Activated T-helper 1 cell treated with Interleukin-2 at 50 U/mL for 16 hours (primary cell): ENCODE measurements around the gene CD58.
A peak's percentile ranks its signal among the peaks of the same experiment; 100 is the strongest.

Source experiments
- DNase-seq: peaks from one replicate; pipeline ENCODE4 v3.0.0-alpha.2; 2020; ENCODE audit warnings: low read depth

Gene CD58

DNA sequence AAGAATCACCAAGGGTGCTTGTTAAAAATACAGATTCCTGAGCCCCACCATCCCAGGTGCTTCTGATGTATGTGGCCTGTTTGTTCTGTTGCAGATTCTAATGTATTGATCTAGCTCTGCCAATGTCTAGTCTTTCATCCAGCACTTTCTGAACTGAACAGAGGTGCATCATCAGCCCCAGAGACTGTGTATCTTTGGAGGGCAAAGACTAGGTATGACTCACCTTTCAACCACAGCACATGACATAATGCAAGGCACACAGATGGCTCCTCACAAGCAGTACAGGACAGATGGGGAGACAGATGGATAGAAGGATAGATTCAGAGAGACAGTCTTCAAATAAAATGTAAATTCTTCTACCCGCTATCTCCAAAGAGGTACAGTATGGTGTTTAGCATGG, 32.3 kb downstream of the CD58 start:
- no peak for DNase-seq

DNA sequence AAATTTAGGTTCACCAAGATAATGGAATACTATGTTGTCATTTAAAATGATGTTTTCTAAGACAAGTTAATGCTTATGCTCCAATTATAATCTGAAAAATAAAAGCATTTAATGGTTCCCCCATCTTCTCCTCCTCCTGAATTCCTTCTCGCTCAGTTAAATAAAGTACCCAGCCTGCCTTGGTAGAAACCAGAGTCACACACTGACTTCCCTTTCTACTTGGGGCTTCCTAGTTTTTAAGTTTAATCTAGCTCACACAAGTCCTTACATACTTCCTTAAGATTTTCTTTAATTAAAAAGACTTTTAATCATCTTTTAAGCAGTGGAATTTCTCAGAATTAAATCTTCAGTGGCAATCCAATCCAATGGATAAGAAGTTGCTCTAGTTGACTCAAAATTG, 32.9 kb downstream of the CD58 start:
- no peak for DNase-seq

DNA sequence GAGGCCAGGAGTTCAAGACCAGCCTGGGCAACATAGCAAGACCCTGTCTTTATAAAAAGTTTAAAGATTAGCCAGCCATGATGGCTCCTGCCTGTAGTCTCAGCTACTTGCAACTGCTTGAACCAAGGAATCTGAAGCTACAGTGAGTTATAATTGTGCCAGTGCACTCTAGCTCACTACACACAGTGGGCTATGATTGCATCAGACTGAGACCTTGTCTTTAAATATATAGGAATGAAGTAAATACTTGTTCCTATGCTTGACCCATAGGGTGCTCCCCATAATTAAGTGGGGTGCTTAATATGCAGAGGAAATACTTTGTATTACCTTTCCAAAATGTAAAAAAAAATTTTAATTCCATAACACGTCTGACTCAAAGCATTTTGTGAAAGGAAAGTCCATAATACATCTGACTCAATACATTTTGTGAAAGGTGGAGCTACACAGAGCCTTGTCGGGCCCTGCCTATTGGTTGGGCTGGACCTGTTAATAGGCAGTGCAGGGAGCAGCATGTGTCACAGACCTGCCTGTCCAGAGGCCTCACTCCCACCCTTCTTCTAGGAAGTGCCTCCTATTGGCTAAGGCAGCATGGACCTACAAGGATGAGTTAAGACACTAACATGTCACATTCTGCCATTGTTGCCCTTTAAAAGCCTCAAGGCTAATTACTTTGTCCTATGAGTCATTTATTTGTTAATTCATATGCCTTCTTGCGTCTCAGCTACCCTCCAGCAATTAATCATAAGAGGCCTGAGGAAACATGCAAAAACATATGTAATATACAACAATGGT, 33.6 kb downstream of the CD58 start:
- no peak for DNase-seq

DNA sequence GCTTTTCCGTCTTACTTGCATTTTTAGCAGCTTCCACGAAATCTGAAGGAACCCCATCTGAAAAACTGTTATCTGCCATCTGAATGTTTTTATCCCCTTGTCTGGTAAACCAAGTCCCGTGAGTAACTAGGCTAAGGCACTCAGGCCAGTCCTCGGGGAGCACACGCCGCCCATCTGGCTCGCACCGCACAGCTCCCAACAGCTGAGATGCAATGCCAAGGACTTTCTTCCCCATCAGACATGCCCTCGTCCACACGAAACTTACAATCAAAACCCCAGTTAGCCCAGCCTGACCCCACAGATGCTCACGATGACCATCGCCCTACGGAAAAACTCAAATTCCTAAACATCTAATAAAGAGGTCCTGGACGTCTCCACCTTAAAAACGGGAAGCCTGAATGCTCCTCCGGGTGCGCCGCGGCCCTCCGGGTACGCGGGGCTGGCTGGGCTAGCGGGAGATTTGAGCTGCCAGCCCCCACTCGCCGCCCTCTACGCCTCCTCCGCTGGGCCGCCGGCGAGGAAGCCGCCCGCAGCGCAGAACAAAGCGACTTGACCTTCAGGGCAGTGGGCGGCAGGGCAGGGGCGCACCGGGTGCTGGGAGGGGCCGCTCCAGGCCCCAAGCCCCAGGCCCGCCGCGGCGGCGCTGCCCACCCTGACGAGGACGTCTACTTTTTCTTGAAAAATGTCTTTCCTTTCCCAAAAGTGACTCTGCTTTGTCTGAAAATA, 36.6 kb downstream of the CD58 start:
- no peak for DNase-seq

DNA sequence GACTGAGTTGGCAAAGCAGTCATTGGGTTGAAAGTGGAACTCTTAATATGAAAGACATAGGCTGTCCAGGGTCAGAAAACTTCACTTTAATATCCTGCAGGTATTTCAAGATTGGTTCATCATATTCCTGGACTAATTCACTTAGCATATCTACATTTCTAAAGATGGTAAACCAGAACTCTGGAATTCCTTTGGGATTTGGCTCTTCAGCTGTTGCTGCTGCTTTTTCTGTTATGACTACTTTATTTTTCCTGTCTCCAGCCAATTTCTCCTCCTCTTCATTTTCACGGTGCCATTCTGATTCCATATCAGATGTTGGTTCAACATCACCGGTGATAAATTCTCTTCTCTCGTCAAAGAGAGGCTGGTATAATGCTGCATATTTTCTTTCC, 37.4 kb downstream of the CD58 start:
- DNase-seq, result no peak

DNA sequence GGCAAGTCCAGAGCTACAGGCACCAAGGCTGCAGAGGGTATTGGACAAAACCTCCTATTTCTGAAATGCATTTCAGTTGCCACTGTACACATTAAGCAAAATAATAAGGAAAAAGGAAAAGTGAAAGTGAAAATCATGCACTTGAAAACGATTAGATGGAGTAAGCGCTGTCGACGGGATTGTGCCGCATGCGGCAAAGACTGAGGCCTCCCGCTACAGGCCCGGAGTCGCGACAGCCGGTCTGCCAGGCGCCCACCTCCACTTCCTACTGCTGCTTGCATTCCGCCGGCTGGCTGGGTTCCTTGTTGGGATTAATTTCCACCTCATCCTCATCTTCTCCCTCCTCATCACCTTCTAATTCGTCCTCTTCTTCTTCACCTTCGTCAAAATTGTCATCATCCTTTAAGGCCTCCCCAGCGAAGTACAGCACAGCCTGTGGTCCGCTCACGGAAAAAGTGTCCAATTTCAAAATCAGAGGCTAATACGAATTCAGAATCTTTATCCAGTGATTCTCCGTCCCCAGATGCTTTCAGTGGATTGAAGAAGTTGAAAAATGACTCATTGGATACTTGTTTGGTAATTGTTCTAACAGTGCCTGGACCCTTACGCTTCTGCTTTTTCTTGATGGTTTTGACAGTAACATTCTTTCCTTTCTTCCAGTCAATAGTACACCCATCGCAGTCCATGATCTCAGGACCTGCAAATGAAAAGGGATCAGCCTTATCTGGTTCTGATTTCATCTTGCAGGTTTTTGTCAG, 38.0 kb downstream of the CD58 start:
- no peak for DNase-seq

DNA sequence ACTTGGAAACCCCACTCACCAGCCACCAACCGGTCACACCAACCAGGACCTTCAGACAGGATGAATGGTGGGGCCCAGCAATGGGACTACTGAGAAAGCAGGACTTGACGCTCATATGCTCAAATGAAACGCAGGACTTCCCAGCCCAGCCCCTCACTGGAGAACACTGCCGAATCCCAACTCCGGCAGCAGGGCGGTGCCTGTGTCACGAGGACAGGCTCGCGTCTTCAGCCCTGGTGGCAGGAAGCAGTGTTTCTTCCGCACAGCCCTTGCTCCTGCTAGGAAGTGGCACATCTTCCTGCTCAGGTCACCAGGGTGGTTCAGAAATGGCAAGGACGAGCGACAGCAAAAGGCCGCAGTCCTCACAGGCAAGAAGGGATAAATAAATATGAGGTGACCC, 38.9 kb downstream of the CD58 start:
- DNase-seq, result no peak

DNA sequence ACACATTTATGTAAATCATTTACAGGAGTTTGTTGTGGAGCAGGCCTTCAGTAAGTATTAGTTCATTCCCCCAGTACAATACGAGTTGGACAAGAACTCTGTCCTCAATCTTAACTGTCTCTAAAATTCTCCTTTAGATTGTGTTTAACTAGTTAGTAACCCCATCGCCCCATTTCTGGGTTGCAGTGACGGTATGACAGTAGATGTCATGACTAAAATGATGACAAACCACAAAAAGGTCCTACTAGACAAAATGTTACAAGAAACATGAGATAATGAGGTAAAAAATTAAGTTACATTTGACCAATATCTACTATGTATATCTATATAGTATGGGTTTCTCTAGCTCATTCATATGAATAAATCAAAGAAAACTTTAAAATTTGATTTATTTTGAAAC, 41.1 kb downstream of the CD58 start:
- no peak for DNase-seq

DNA sequence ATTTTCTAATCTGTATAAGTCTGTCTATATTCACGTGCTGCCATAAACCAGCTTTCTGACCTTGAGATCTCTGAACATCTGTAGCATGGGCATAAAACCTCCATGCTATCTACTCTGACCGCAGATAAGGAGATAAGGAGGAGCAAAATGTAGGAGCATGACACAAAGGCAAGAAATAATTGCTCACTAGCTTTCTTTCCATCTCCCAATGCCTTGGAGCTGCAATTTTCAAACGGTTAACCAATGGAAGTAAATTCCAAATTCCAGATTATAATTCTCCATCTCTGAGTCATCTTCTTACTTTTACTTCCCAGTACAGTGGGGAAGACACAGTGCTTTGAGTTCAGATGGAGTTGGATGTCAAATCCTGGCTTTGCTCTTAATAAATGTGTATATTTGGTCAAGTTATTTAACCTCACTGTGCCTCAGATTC, 41.6 kb downstream of the CD58 start:
- no peak for DNase-seq

DNA sequence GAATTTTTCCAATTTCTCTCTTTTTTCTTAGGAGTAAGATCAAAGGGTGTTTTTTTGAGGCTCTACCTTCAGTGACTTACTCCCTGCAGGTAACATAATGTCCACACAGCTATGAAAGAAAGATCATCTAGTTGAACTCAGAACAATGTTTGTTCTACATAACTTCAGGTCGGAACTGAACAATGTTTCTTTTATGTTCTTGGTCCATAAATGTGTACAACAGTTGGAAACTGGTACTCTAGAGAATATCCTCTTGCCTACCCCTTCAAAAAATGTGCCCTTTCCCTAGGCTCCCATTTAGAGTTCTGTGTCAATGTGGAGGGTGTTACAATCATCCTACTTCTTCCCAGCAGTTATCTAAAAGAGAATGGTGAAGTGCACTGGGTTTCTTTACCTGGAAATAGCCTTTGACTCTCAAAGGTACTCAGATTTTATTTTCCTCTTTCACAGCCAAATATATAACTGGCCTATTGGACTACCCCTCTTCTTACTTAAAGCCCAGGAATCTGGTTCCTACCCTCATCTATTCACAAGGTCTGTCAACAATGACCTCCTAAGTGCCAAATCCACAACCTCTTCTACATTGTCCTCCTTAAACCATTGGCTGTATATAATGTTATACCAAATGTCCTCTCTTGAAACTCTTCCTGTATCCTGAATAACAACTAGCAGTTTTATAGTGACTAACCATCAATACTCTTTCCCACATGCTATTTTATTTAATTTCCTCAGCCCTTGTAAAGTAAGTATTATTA, 42.3 kb downstream of the CD58 start:
- DNase-seq, result no peak

DNA sequence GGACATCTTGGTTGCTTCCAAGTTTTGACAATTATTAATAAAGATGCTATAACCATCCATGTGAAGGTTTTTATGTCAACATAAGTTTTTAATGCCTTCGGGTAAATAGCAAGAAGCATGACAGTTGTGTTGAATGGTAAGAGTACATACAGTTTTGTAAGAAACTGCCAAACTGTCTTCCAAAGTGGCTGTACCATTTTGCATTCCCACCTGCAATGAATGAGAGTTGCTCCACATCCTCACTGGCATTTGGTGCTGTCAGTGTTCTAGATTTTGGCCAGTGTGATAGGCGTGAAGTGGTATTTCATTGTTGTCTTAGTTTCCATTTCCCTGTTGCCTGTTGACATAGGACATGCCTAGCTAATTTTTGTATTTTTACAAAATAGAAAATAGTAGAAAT, 45.4 kb downstream of the CD58 start:
- DNase-seq, result no peak

DNA sequence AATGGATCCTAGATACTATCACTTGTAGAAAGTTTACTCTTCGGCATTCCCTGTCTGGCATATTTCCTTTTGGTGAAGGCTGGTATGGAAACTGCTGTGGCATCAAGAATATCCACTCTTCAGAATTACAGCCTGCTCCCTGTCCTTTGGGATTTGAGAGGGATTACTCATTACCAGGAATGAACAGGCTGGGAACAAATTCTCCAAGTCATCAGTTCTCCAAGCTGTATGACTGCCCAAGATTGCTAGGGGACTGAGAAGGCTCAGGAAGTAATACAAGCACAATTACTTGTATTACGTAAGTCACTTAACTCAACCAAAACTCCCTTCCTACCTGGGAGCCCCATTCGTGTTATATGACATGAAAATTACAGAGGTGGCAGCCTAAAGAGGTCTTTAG, 49.6 kb downstream of the CD58 start:
- DNase-seq, result no peak

DNA sequence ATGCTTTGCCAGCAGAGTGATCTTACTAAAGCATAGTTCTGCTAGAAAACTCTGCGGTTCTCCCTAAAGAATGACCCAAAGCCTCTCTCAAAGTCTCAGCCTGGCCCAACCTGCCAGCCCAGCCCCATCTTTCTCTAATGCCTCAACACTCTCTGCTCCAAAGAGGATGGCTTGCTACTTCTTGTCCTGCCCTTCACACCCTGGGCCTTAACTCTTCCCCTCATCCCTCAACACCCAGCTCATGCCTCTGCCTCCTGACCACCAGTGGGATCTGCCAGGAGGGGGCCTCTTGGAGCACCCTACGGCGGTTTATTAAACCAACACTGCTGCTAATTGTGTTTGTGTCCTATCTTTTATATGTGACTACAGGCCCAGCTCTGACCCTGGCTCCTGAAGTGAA, 52.4 kb downstream of the CD58 start:
- DNase-seq, result no peak

DNA sequence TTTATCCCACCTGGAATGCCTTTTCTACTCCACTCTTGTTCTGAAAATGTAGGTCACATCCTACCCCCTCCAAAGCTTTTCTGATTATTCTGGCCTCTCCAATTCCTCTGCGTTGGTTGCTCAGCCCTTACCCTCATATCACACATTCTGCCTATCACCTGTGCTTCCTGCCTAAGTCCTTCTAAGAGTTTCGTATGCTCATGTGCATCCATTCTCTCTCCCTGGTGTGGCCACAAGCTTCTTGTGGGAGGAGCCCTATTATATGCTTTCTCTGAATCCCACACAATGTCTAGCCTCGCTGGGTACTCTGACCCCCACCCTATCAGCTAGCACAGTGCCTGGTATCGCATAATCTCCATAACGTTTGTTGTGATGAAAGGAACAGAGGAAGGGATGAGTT, 54.2 kb downstream of the CD58 start:
- DNase-seq, result no peak

DNA sequence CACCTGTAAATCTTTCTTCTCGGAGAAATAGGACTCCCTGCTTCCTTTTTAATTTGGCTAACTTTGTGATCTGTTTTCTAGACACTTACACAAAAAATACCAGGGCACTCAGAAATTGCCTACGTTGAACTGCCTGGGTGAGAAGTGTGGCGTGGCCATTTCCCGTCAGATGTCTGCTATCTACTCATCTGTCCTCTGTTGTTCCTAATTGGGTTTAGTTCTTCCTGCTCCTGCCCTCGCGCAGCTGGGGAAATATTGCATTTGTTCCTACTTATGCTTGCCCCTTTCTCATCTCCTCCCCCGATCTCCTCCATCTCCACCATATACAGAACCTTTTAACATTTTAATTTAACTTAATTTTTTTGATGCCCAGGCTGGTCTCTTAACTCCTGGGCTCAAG, 55.1 kb downstream of the CD58 start:
- no peak for DNase-seq

DNA sequence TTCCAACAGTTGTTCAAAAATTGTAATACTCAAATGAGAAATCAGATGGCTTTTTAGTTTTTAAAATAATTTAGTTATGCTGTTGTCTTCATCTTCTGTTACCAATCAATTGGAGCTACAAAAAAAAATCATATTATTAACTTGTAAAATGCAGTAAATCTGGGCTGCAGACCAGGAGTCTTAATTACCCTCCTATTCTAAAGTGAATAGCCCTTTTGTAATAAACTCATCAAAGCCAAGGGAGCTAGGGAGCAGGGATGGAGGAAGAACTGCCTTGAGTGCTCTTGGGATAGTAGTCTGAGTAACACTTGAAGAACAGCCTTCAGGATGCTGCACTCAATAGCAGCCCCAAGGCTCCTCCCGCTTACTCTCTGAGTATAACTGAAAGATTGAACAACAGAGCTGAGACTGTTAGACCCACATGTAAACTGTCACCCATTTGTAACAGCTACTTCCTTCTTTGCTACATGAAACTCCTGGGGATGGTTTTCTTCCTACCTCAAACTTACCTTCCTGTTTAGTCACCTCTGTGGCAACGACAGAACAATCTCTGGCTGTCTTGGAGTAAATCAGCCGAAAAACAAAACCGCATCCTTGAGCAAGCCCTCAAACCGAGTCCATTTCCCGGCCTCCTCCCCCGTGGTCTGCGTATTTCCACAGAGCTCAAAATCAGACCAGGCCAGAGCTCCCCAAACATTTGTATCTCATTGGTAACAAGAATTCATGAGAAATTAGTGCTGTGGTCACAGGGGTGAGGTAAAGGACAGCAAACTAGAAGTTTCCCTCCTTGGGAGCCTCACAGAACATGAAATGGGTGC, 55.9 kb downstream of the CD58 start:
- DNase-seq, result peak; percentile 34

DNA sequence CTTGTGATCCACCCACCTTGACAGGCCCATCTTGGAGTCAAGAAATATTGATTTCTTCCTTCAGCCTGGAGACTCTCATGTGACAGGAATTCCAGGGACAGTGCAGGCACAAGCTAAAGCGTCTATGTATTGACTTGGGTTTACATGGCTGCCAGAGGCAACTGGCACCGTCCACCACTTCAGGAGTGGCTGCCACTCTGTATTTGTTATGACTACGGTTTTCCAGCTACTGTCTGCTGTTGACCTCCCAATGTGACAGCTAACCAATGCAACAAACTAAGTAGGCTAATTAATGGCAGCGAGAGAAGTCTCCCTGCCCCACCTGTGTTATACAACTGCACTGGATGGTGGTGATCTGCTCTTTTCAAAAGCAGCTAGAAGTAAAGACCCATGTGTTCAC, 56.9 kb downstream of the CD58 start:
- no peak for DNase-seq

DNA sequence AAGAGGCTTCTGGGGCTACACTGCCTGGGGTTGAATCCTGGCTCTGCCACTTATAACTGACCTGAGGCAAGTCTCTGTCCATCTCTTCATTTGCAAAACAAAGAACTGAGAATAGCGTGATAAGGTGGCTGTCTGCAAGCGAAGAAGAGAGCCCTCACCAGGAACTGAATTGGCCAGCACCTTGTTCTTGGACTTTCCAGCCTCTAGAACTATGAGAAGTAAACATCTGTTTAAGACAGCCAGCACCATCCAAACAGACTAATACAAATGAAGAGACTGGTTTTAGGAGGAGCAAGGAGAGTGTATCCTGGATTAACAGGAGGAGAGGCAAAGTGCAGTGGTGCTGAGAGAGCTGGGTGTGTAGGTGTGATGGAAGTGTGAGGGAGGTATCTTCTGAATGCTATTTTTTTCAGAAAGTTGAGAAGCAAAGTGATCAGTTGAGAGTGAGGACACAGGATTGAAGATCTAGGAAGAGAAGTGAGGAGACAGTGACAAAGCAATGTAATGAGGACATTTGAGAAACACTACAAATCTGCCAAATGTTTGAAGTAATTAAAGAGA, 59.3 kb downstream of the CD58 start:
- no peak for DNase-seq

DNA sequence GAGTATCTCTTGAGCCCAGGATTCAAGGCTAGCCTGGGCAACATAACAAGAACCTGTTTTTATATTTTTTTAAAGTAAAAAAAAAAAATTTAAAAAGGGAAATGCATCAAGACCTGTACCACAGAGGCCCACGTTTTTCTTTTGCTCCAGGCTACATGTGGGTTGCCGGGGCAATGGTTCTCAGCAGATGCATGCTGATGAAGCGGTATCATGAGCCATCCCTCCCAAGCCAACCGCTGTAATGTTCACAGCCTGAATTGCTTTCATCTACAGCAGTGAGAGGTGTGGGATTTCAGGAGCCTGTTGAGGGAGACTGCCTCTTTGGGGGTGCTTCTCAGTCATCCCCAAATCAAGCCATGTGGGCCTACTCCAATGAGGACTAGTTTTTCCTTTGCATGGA, 60.5 kb downstream of the CD58 start:
- DNase-seq, result no peak

DNA sequence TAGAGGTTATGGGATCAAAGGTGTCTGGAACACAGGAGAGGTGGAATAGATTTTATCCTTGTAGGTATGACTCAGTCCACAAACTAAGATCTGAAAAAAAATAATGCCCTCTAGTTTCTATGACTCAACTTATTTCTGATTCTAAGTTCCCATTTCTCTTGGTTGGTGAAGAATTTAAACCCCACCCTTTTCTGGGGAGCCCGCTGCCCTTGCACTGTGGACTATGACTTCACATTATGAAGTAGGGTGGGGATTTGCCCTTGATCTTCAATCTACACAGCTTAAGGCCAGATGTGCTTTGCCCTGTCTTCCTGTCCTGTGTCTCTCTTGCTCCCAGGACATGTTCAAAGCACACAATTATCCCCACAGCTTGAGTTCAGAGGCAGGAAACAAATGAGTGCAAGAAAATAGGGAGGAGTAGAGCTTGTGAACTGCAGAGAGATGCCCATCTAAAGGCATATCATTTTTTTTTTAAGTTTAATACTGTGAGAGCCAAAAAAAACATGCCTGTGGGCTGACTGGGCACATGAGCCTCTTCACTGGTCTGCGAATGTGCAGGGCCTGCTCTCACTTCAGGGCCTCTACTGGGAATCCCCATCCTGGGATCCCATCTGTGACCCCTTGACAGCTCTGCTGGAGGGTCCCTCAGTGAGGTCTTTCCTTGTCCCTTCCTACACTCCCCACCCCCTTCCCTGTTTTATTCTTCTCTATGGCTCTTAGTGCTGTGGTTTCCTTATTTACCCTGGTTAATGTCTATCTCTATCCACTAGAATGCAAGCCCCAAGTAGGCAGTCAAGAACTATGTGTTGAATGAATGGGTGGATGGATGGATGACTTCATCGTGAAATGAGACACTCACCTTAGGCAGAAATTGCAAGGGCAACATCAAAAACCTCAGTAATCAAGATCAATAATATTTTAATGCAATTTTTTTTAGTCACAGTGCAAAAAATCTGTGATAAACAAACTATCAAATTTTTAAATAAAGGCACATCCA, 61.5 kb downstream of the CD58 start:
- no peak for DNase-seq
